Natural killer cell (primary cell): ENCODE measurements around the gene STRBP. TPM values are rescaled to one million over a fixed set of nuclear protein-coding genes. Genes with fewer than 3 reads are reported as not detected.
"Not testable (repeated sequence)": the region's sequence is repeated elsewhere in the genome, so short reads cannot be mapped to it uniquely, and the experiment has no call there.

ENCODE experiments used
- ATAC-seq, 3 donors: fragments of 150-1000 bp in 2 of 3; fragments of 200-7000 bp in 1 of 3; cut with Tn5 transposase; 1 replicate in 1 of 3; 2 replicates in 2 of 3; pipeline ENCODE4 v1.10.0; 2021; ENCODE audit warnings: mild to moderate bottlenecking in 2 of 3, moderate library complexity in 2 of 3
- DNase-seq, 2 donors: peaks; one replicate each; pipeline versions ENCODE4 v3.0.0 to v3.0.0-alpha.2; 2013 to 2021; ENCODE audit warnings: mixed read lengths in 1 of 2
- H3K27ac ChIP-seq: one replicate; pipeline ENCODE4 v1.5.1; 2013; ENCODE audit warnings: mild to moderate bottlenecking, low read length
- H3K27me3 ChIP-seq: one replicate; pipeline ENCODE4 v1.6.1; 2013; ENCODE audit warnings: low read length; ENCODE audit not compliant: control insufficient read depth, insufficient read depth
- H3K36me3 ChIP-seq: one replicate; pipeline ENCODE4 v1.6.1; 2013; ENCODE audit warnings: low read length; ENCODE audit not compliant: control insufficient read depth, insufficient read depth
- H3K4me1 ChIP-seq: one replicate; pipeline ENCODE4 v1.6.1; 2013; ENCODE audit warnings: low read length; ENCODE audit not compliant: control insufficient read depth, insufficient read depth
- H3K4me3 ChIP-seq: one replicate; pipeline ENCODE4 v1.5.1; 2013; ENCODE audit warnings: low read length
- H3K9me3 ChIP-seq: one replicate; pipeline ENCODE4 v1.6.1; 2013; ENCODE audit warnings: low read length; ENCODE audit not compliant: control insufficient read depth, insufficient read depth
- H3K27ac Mint-ChIP-seq, 2 donors: one replicate each; pipeline ENCODE4 v1.8.0; 2022; ENCODE audit warnings: mild to moderate bottlenecking in 2 of 2, mixed read lengths in 2 of 2, moderate library complexity in 1 of 2
- H3K27me3 Mint-ChIP-seq, 2 donors: one replicate each; pipeline ENCODE4 v1.8.0; 2022; ENCODE audit warnings: low read depth in 2 of 2, mixed read lengths in 2 of 2
- H3K36me3 Mint-ChIP-seq: one replicate; pipeline ENCODE4 v1.8.0; 2022; ENCODE audit warnings: mixed read lengths
- H3K4me1 Mint-ChIP-seq, 2 donors: one replicate each; pipeline ENCODE4 v1.8.0; 2022; ENCODE audit warnings: mixed read lengths in 2 of 2
- H3K4me3 Mint-ChIP-seq: one replicate; pipeline ENCODE4 v1.8.0; 2022; ENCODE audit warnings: mild to moderate bottlenecking, moderate library complexity, mixed read lengths
- H3K9me3 Mint-ChIP-seq, 2 donors: one replicate each; pipeline ENCODE4 v1.8.0; 2022; ENCODE audit warnings: mixed read lengths in 2 of 2
- CTCF ChIP-seq: fragments of 200-600 bp; IDR thresholded peaks from one replicate; pipeline ENCODE4 v1.8.0; 2022; ENCODE audit warnings: antibody characterized with exemption
- WGBS: methylation state at CpG from one replicate; pipeline ENCODE4 v1.1.7; 2013; ENCODE audit warnings: missing lambda C conversion rate; ENCODE audit not compliant: insufficient coverage; 5-methylcytosine and 5-hydroxymethylcytosine counted together
- intact Hi-C: fragments of 100-400 bp; cut with micrococcal nuclease; formaldehyde crosslinking; loops from one replicate; pipeline ENCODE4 v1.14.2; 2022
- total RNA-seq, 4 donors: library from RNA; stranded (reverse); fragments of 120-200 nt in 1 of 4; gene quantifications; one replicate each; pipeline versions ENCODE4 v1.2.3 to v1.2.4, GENCODE V29; 2013 to 2022

Gene STRBP
- total RNA-seq, 3 donors from 2014 or later (not counting 1 experiment from before 2014, with no cell fraction given): 6.0 to 8.3 (median 7.9) TPM

GRCh38 chr9:123278361-123278760 is 10.0 kb upstream of the STRBP start:
- Histone ChIP-seq H3K36me3 (no peaks in the 10 kb centered on the region), H3K4me1 (no peaks in the 10 kb centered on the region), H3K27ac (no peak overlapping the region), H3K9me3 (no peaks in the 10 kb centered on the region), H3K4me3 (no peak overlapping the region), H3K27me3 (no peaks in the 10 kb centered on the region)
- Mint-ChIP-seq H3K4me3 (no peak overlapping the region), H3K27ac (no peak overlapping the region), H3K9me3 (no peaks in the 10 kb centered on the region), H3K36me3 (no peaks in the 10 kb centered on the region), H3K27me3 (peaks cover 17 to 21% of the 10 kb centered on the region in 2 donors), H3K4me1 (no peaks in the 10 kb centered on the region)
- DNase-seq: no peak
- TF ChIP-seq CTCF: no peak
- ATAC-seq: no peak
- WGBS: 13% methylated on average over 1 of the region's 3 CpGs
- intact Hi-C loops: no loop called here

GRCh38 chr9:123276551-123276950 is 8.2 kb upstream of the STRBP start:
- Mint-ChIP-seq H3K36me3 (no peaks in the 10 kb centered on the region), H3K4me1 (no peaks in the 10 kb centered on the region), H3K4me3 (no peak overlapping the region), H3K9me3 (no peaks in the 10 kb centered on the region), H3K27me3 (peaks cover 16 to 21% of the 10 kb centered on the region in 2 donors), H3K27ac (no peak overlapping the region)
- Histone ChIP-seq H3K27me3 (no peaks in the 10 kb centered on the region), H3K9me3 (no peaks in the 10 kb centered on the region), H3K27ac (no peak overlapping the region), H3K4me3 (no peak overlapping the region), H3K4me1 (no peaks in the 10 kb centered on the region), H3K36me3 (no peaks in the 10 kb centered on the region)
- no peak for ATAC-seq
- no peak for TF ChIP-seq CTCF
- DNase-seq: no peak
- intact Hi-C loops: no loop called here

- H3K9me3 Mint-ChIP-seq, H3K27ac ChIP-seq, intact Hi-C loops, H3K4me3 ChIP-seq, H3K36me3 Mint-ChIP-seq, H3K9me3 ChIP-seq, H3K27ac Mint-ChIP-seq, H3K4me3 Mint-ChIP-seq, H3K27me3 ChIP-seq, DNase-seq, ATAC-seq, H3K36me3 ChIP-seq: not testable (repeated sequence)
- Mint-ChIP-seq H3K27me3 (peaks cover 8 to 14% of the 10 kb centered on the region in 2 donors), H3K4me1 (peaks cover 6 to 17% of the 10 kb centered on the region in 2 donors)
- peaks cover 18% of the 10 kb centered on the region for H3K4me1 ChIP-seq
- WGBS: 88% methylated on average over 5 of the region's 6 CpGs
These were observed 2.7 kb upstream of the STRBP start for GRCh38 chr9:123271133-123271532.

- Histone ChIP-seq H3K27ac (peak overlapping the region; percentile 57), H3K4me3 (peak overlapping the region; percentile 46), H3K36me3 (no peaks in the 10 kb centered on the region), H3K27me3 (no peaks in the 10 kb centered on the region), H3K9me3 (no peaks in the 10 kb centered on the region), H3K4me1 (peaks cover 18% of the 10 kb centered on the region)
- no peak for TF ChIP-seq CTCF
- H3K9me3 Mint-ChIP-seq: no peaks in the 10 kb centered on the region
- peak overlapping the region in 1 of 2 donors; percentile 63 for H3K27ac Mint-ChIP-seq
- H3K4me1 Mint-ChIP-seq: peaks cover 6 to 19% of the 10 kb centered on the region in 2 donors
- peak overlapping the region; percentile 72 for H3K4me3 Mint-ChIP-seq
- DNase-seq (no peak), ATAC-seq (no peak)
- intact Hi-C loops: loop anchor here (2.0 to 5.0 kb wide), 2 partner anchors 36 to 68 kb away; no protein-coding TSS in a partner anchor
- no peaks in the 10 kb centered on the region for H3K36me3 Mint-ChIP-seq
- 80% methylated on average over 7 of the region's 7 CpGs for WGBS
- peaks cover 3 to 7% of the 10 kb centered on the region in 2 donors for H3K27me3 Mint-ChIP-seq
These were observed 895 bp upstream of the STRBP start for GRCh38 chr9:123269281-123269680.
